H1 (cell line): Measurements from ENCODE around the gene CD14. TPM values are rescaled to one million over a fixed set of nuclear protein-coding genes. Genes with fewer than 3 reads are reported as not detected.

Source experiments
- ASH2L ChIP-seq: fragments of 200-600, 300-600 bp; sonication (generic); IDR thresholded peaks from one replicate; pipeline ENCODE4 v1.7.1; 2017; ENCODE audit warnings: low read length
- BACH1 ChIP-seq: IDR thresholded peaks from 2 replicates; pipeline ENCODE4 v1.6.1; 2012; ENCODE audit warnings: low read length, improper control_type of control experiment
- BCL11A ChIP-seq, 2 experiments: IDR thresholded peaks; one replicate each; pipeline ENCODE4 v1.6.1; 2011; ENCODE audit warnings: low read depth in 2 of 2, low read length in 2 of 2, mild to moderate bottlenecking in 2 of 2
- POLR2A ChIP-seq, 2 experiments: IDR thresholded peaks; 1 replicate in 1 of 2; 2 replicates in 1 of 2; pipeline ENCODE4 v1.6.1; 2011; ENCODE audit warnings: low read depth in 2 of 2, low read length in 2 of 2, mild to moderate bottlenecking in 2 of 2; ENCODE audit errors: control extremely low read depth in 1 of 2
- RAD21 ChIP-seq, 2 experiments: IDR thresholded peaks in 1 of 2; conservative IDR thresholded peaks in 1 of 2; 2 replicates each; pipeline ENCODE4 v1.6.1; 2011; ENCODE audit warnings: low read depth in 2 of 2, low read length in 2 of 2, improper control_type of control experiment in 1 of 2, inconsistent platforms in 1 of 2, mild to moderate bottlenecking in 1 of 2, moderate library complexity in 1 of 2
- TAF1 ChIP-seq: IDR thresholded peaks from 2 replicates; pipeline ENCODE4 v1.6.1; 2011; ENCODE audit warnings: mild to moderate bottlenecking, low read depth, low read length
- TBP ChIP-seq: IDR thresholded peaks from 2 replicates; pipeline ENCODE4 v1.6.1; 2011; ENCODE audit warnings: low read depth, low read length, improper control_type of control experiment
- polyA plus RNA-seq, 7 experiments: library from polyadenylated mRNA; depleted of rRNA in 3 of 7; stranded (reverse) in 5 of 7; unstranded in 2 of 7; fragments of >200 nt in 5 of 7; fragments of 200-250 nt in 2 of 7; gene quantifications; 1 replicate in 5 of 7; 2 replicates in 1 of 7; 4 replicates in 1 of 7; pipeline versions ENCODE4 v1.2.1 to v1.2.3, GENCODE V29; 2011 to 2013; ENCODE audit warnings: missing spikeins in 2 of 7, mixed read lengths in 2 of 7
- total RNA-seq: library from RNA; stranded (reverse); fragmentation: NEBNext Ultra II Directional; extraction: Animal tissue kit (Norgen Biotek cat#: 25700); gene quantifications from 2 replicates; pipeline ENCODE4 v1.2.1, GENCODE V29; 2021
- TF ChIP-seq, protein P1 (sequence below): fragments of 300-600 bp; sonication (generic); IDR thresholded peaks from 2 replicates; pipeline ENCODE4 v1.7.1; 2012; ENCODE audit warnings: low read length, moderate library complexity, mild to moderate bottlenecking, inconsistent platforms; ENCODE audit not compliant: insufficient replicate concordance
- TF ChIP-seq, protein P2 (sequence below): IDR thresholded peaks from 2 replicates; pipeline ENCODE4 v1.6.1; 2012; ENCODE audit warnings: inconsistent platforms

CD14 gene
- total and polyA plus RNA-seq, 2 of the 8 experiments (the other 6 are each of a cell fraction or from before 2014, with no cell fraction given) = 0.15 TPM; not detected in 1

DNA sequence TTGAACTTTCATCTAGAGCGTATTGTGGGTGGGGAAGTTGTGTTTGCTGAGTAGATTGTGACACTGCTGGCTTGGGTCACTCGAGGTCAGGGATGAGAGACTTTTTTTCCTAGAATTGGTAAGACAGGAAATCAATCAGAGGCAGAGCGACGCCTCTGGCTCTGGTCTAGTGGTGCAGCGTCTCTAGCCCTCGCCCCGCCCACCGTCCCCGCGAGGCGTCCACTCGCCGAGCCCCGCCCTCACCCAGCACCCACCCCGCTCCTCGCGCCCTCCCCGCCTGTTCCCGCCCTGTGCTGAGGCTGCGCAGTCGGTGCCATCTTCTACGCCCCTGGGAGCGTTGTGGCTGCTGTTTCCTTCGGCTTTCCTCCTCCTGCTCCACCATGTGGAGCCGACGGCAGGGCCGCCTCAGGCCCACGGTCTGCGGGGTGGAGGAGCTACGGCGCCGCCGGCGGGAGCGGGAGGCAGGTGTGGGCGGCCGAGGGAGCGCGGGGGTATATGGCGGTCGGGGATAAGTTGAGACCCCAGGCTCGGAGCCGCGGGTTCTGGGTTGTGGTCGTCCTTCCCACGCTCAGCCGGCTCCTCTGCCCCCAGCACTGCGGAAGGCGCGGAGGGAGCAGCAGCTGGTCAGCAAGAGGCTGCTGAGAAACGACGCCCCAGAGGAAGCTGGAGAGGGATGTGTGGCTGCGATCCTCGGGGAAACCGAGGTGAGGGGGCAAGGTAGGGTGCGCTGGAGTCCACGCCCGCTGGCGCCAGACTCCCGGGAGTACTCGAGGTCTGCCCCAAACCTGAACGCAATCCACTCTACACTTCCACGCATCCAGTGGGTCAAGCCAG lies 6.4 kb upstream of the CD14 start, which contains the start of gene TMCO6 (continued):
- no peak for TF ChIP-seq BCL11A (IDR thresholded peaks at IDR 0.05; ENCODE audit: low read depth in 2 of 2, low read length in 2 of 2)
- TF ChIP-seq TAF1 = peak; percentile 70; the same call in 1 of the 2 replicates
- TF ChIP-seq, protein P1, sequence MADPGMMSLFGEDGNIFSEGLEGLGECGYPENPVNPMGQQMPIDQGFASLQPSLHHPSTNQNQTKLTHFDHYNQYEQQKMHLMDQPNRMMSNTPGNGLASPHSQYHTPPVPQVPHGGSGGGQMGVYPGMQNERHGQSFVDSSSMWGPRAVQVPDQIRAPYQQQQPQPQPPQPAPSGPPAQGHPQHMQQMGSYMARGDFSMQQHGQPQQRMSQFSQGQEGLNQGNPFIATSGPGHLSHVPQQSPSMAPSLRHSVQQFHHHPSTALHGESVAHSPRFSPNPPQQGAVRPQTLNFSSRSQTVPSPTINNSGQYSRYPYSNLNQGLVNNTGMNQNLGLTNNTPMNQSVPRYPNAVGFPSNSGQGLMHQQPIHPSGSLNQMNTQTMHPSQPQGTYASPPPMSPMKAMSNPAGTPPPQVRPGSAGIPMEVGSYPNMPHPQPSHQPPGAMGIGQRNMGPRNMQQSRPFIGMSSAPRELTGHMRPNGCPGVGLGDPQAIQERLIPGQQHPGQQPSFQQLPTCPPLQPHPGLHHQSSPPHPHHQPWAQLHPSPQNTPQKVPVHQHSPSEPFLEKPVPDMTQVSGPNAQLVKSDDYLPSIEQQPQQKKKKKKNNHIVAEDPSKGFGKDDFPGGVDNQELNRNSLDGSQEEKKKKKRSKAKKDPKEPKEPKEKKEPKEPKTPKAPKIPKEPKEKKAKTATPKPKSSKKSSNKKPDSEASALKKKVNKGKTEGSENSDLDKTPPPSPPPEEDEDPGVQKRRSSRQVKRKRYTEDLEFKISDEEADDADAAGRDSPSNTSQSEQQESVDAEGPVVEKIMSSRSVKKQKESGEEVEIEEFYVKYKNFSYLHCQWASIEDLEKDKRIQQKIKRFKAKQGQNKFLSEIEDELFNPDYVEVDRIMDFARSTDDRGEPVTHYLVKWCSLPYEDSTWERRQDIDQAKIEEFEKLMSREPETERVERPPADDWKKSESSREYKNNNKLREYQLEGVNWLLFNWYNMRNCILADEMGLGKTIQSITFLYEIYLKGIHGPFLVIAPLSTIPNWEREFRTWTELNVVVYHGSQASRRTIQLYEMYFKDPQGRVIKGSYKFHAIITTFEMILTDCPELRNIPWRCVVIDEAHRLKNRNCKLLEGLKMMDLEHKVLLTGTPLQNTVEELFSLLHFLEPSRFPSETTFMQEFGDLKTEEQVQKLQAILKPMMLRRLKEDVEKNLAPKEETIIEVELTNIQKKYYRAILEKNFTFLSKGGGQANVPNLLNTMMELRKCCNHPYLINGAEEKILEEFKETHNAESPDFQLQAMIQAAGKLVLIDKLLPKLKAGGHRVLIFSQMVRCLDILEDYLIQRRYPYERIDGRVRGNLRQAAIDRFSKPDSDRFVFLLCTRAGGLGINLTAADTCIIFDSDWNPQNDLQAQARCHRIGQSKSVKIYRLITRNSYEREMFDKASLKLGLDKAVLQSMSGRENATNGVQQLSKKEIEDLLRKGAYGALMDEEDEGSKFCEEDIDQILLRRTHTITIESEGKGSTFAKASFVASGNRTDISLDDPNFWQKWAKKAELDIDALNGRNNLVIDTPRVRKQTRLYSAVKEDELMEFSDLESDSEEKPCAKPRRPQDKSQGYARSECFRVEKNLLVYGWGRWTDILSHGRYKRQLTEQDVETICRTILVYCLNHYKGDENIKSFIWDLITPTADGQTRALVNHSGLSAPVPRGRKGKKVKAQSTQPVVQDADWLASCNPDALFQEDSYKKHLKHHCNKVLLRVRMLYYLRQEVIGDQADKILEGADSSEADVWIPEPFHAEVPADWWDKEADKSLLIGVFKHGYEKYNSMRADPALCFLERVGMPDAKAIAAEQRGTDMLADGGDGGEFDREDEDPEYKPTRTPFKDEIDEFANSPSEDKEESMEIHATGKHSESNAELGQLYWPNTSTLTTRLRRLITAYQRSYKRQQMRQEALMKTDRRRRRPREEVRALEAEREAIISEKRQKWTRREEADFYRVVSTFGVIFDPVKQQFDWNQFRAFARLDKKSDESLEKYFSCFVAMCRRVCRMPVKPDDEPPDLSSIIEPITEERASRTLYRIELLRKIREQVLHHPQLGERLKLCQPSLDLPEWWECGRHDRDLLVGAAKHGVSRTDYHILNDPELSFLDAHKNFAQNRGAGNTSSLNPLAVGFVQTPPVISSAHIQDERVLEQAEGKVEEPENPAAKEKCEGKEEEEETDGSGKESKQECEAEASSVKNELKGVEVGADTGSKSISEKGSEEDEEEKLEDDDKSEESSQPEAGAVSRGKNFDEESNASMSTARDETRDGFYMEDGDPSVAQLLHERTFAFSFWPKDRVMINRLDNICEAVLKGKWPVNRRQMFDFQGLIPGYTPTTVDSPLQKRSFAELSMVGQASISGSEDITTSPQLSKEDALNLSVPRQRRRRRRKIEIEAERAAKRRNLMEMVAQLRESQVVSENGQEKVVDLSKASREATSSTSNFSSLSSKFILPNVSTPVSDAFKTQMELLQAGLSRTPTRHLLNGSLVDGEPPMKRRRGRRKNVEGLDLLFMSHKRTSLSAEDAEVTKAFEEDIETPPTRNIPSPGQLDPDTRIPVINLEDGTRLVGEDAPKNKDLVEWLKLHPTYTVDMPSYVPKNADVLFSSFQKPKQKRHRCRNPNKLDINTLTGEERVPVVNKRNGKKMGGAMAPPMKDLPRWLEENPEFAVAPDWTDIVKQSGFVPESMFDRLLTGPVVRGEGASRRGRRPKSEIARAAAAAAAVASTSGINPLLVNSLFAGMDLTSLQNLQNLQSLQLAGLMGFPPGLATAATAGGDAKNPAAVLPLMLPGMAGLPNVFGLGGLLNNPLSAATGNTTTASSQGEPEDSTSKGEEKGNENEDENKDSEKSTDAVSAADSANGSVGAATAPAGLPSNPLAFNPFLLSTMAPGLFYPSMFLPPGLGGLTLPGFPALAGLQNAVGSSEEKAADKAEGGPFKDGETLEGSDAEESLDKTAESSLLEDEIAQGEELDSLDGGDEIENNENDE = no peak
- TF ChIP-seq TBP = peak; percentile 76; the same call in 1 of the 2 replicates
- TF ChIP-seq RAD21 (IDR thresholded peaks at IDR 0.05 in 1 of 2, conservative IDR thresholded peaks at IDR 0.05 in 1 of 2; ENCODE audit: low read depth in 2 of 2, low read length in 2 of 2) = peak; percentile 51 to 60
- peak in 1 of 2 experiments; percentile 76; a peak in 2 of 3 replicates for TF ChIP-seq POLR2A (IDR thresholded peaks at IDR 0.05; ENCODE audit: control extremely low read depth in 1 of 2, low read depth in 2 of 2, low read length in 2 of 2)
- TF ChIP-seq, protein P2, sequence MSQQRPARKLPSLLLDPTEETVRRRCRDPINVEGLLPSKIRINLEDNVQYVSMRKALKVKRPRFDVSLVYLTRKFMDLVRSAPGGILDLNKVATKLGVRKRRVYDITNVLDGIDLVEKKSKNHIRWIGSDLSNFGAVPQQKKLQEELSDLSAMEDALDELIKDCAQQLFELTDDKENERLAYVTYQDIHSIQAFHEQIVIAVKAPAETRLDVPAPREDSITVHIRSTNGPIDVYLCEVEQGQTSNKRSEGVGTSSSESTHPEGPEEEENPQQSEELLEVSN = peak; percentile 86
- TF ChIP-seq ASH2L = peak; percentile 71
- TF ChIP-seq BACH1 = peak; percentile 63; the same call in 1 of the 2 replicates
